Measurements from ENCODE around the gene ACER3. TPM values are rescaled to one million over a fixed set of nuclear protein-coding genes. Genes with fewer than 3 reads are reported as not detected.

Gene ACER3
- total and polyA plus RNA-seq, 7 donors, result 5.6 to 13.2 (median 9.4) TPM

DNA sequence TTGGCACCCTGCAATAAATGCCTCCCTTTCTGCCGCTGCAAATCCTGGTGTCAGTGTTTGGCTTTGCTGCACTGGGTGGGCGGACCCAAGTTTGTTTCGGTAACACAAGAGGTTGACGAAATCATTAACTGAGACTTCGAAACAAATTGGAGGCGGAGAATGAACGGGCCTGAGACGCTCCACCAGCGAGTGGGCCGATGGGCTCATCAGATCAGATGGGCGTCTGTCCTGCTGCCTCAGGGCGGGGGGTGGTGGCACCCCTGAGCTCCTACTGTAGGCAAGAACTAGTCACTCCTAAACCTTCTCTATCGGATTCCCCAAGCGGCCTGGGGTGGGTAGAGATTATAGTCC lies 205.1 kb downstream of the ACER3 start:
- Histone ChIP-seq H3K9me3 (no peaks in the 10 kb centered on the region), H3K27me3 (no peaks in the 10 kb centered on the region), H3K36me3 (no peaks in the 10 kb centered on the region), H3K4me3 (peak overlapping the region; percentile 56 to 77 (median 66)), H3K4me1 (peaks cover 0 to 29% (median 22%) of the 10 kb centered on the region in 4 donors), H3K27ac (peak overlapping the region; percentile 85 to 97 (median 94))
- TF ChIP-seq POLR2A (IDR thresholded peaks at IDR 0.05) (peak in 1 of 2 donors; percentile 29), POLR2AphosphoS5 (IDR thresholded peaks at IDR 0.05) (peak; percentile 5 to 55 (median 43)), EP300 (IDR thresholded peaks at IDR 0.05) (no peak)
- TF ChIP-seq, protein P1, sequence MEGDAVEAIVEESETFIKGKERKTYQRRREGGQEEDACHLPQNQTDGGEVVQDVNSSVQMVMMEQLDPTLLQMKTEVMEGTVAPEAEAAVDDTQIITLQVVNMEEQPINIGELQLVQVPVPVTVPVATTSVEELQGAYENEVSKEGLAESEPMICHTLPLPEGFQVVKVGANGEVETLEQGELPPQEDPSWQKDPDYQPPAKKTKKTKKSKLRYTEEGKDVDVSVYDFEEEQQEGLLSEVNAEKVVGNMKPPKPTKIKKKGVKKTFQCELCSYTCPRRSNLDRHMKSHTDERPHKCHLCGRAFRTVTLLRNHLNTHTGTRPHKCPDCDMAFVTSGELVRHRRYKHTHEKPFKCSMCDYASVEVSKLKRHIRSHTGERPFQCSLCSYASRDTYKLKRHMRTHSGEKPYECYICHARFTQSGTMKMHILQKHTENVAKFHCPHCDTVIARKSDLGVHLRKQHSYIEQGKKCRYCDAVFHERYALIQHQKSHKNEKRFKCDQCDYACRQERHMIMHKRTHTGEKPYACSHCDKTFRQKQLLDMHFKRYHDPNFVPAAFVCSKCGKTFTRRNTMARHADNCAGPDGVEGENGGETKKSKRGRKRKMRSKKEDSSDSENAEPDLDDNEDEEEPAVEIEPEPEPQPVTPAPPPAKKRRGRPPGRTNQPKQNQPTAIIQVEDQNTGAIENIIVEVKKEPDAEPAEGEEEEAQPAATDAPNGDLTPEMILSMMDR (IDR thresholded peaks at IDR 0.05), result no peak
- intact Hi-C loops (cut with DNase I), result loop anchor here (10.0 kb wide), 2 partner anchors 409 to 621 kb away; partner anchors contain the start of genes EMSY and PAK1
- 26 to 37% methylated on average over 14 of the region's 14 CpGs for WGBS, 2 donors
- DNase-seq, result peak; percentile 81

DNA sequence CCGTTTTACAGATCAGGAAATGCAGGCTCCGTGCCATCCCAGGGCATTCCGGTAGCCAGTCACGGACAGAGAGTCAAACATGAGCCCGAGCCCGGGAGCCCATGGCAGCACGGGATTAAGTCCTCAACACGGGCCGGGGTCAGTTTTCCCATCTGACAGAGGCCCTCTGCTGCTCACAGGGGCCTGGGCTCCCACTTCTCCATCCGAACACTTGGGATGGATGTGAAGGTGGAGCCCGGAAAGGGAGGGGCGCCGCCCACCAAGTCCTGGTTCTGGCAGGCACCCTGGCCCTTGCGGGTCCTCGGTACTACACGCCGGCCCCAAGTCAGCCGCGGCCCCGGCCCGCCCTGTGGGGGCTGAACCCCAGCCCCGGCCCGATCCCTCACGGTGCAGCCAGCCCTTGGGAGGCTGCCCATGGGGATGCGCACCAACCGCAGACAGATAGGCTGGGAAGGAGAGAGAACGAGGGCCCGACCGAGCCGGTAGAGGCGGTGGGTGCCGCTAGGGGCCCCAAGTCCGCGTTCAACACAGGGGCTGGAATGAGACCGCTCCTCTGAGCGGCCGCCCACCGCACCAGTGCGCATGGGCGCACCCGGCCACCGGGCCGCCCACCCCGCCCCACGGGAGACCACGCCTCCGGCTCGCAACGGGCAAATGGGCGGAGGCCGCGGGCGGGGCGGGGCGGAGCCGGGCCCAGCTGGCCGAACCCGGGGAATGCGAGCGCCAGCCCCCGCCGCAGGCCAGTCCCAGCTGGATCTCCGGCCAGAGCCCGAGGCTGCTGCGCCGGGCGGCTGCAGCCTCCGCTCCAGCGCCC lies 205.7 kb downstream of the ACER3 start, which contains the start of gene CAPN5:
CAPN5 (plus strand) TSS at position 743 of the 814 bp plus-strand sequence. CDS start 17,916 bp downstream, outside the sequence.
- Histone ChIP-seq H3K27ac (peak within 1 kb of the TSS; percentile 85 to 97 (median 94)), H3K36me3 (no peaks in the 10 kb centered on the region), H3K27me3 (no peaks in the 10 kb centered on the region), H3K4me3 (peak within 1 kb of the TSS; percentile 56 to 77 (median 66)), H3K4me1 (peaks cover 0 to 29% (median 24%) of the 10 kb centered on the region in 4 donors), H3K9me3 (no peaks in the 10 kb centered on the region)
- intact Hi-C loops (cut with DNase I), result loop anchor here (10.0 kb wide), 2 partner anchors 408 to 622 kb away; partner anchors contain the start of genes EMSY and PAK1
- TF ChIP-seq, protein P1 (IDR thresholded peaks at IDR 0.05), result peak in 3 of 4 experiments; percentile 34 to 38 (median 37)
- TF ChIP-seq POLR2AphosphoS5 (IDR thresholded peaks at IDR 0.05) (peak; percentile 90 to 97 (median 94)), EP300 (IDR thresholded peaks at IDR 0.05) (no peak), POLR2A (IDR thresholded peaks at IDR 0.05) (peak; percentile 83 to 92)
- peak; percentile 95 for DNase-seq
- WGBS, 2 donors, result 1% methylated on average over 69 of the region's 69 CpGs

DNA sequence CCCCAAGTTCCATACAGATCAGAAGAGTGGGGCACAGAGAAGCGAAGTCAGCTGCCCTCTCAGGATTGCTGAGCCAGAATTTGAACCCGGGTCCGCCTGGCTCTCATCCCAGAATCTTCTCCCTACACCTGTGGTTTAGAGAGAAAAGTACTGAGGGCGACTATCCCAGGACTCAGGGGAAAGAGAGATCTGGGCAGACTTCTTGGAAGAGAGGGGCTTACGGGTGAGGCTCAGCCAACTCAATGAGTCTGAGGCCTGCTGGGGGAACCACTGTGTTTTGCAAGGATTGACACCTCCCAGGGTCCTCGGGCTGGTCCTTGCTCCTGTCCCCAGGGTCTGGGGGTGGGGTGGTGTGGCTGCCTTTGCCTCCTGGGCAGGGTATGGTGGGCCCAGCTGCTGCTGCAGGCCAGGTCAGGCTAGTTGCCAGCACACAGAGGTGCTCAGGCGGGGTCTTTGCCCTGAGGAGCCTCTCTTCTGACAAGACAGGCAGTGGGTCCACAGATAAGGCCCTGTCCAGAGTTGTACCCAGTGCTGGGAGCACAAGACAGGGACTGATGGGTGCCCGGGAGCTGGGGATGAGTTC lies 207.2 kb downstream of the ACER3 start:
- no peaks in the 10 kb centered on the region for H3K36me3 ChIP-seq
- TF ChIP-seq POLR2AphosphoS5 (IDR thresholded peaks at IDR 0.05) (no peak), EP300 (IDR thresholded peaks at IDR 0.05) (no peak), POLR2A (IDR thresholded peaks at IDR 0.05) (no peak)
- TF ChIP-seq, protein P1 (IDR thresholded peaks at IDR 0.05), result no peak
- no peaks in the 10 kb centered on the region for H3K27me3 ChIP-seq
- H3K4me3 ChIP-seq, result peak overlapping the region in 3 of 4 donors; percentile 56 to 77 (median 72)
- H3K27ac ChIP-seq, result peak overlapping the region in 3 of 4 donors; percentile 28 to 93 (median 85)
- intact Hi-C loops (cut with DNase I), result loop anchor here (10.0 kb wide), 2 partner anchors 407 to 623 kb away; partner anchors contain the start of genes EMSY and PAK1
- peaks cover 0 to 40% (median 38%) of the 10 kb centered on the region in 4 donors for H3K4me1 ChIP-seq
- 22 to 72% methylated on average over 8 of the region's 8 CpGs for WGBS, 2 donors
- peak; percentile 67 for DNase-seq
- H3K9me3 ChIP-seq, result no peaks in the 10 kb centered on the region

DNA sequence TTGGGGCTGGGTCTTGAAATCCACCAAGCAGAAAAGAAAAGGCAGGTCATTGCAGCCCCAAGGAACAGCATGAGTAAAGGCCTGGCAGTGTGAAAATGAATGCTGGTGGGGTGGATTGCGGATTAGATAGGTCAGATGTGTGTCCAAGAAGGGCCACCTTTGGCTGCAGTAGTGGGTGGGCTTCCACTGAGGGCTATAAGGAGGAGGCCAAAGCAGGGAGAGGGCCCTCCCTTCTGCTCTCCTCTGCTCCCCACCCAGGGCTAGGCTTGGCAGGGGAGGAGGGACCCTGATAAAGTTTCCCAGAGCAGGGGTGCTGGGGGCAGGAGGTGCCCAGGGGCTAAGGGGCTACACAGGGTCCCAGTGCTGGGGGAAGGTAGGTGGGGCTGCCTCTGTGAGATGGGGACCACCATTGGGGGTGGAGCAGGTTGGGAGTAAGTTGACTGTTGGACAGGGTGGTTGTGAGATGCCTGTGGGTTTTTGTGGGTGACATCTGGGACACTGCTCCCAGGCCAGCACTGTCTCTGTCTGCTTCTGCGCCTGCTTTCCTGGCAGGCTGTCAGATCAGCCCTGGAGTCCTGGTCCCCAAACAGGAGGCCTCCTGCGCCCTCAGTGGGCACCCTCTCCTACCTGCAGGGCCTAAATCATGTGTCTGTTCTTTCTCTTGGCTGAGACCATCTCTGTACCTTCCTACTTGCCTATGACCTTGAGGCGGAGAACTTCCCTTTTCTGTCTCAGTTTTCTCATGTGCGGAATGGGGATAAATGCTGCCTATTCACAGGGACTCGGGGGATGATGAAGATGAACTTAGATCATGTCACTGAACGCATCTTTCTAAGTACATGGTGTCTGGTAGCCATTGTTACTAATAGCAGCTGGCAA lies 208.0 kb downstream of the ACER3 start:
- peaks cover 0 to 48% (median 45%) of the 10 kb centered on the region in 4 donors for H3K4me1 ChIP-seq
- H3K27ac ChIP-seq, result peak overlapping the region in 2 of 4 donors; percentile 9 to 36
- H3K36me3 ChIP-seq, result no peaks in the 10 kb centered on the region
- WGBS, 2 donors, result 75 to 87% methylated on average over 7 of the region's 7 CpGs
- TF ChIP-seq EP300 (IDR thresholded peaks at IDR 0.05), result no peak
- TF ChIP-seq POLR2AphosphoS5 (IDR thresholded peaks at IDR 0.05), result no peak
- TF ChIP-seq, protein P1 (IDR thresholded peaks at IDR 0.05), result no peak
- intact Hi-C loops (cut with DNase I), result loop anchor here (10.0 kb wide), 2 partner anchors 406 to 624 kb away; partner anchors contain the start of genes EMSY and PAK1
- no peaks in the 10 kb centered on the region for H3K27me3 ChIP-seq
- H3K9me3 ChIP-seq, result no peaks in the 10 kb centered on the region
- H3K4me3 ChIP-seq, result no peak overlapping the region
- DNase-seq, result peak; percentile 58

Data from sigmoid colon (tissue), 7 donors.